ENCODE results near the gene NAV2. TPM values are rescaled to one million over a fixed set of nuclear protein-coding genes. Genes with fewer than 3 reads are reported as not detected.

NAV2 gene
- polyA plus RNA-seq, 1 donor (not counting 4 experiments of a cell fraction or from before 2014, with no cell fraction given) = 4.0 TPM

DNA sequence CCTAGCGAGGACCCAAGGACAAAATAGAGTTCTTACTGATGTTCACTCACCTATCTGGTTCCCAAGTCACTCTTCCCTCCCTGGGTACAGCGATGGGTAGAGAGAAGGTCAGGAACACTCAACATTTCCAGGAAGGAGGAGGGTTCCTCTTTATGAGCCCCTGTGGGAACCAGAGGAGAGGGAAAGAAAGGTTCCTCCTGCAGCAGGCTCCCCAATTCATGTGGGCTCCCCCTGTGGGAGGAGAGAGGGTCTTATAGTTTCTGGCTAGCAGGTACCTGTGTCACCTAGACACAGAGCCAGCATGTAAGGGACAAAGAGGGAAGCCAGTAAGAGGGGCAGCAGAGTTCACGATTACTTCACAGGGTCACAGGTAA, 354.1 kb downstream of the NAV2 start:
- Histone ChIP-seq H2AFZ (ENCODE audit: control insufficient read depth, low read length) (no peak overlapping the region), H3K9ac (ENCODE audit: control insufficient read depth, extremely low read depth, insufficient read depth, low read length) (no peak overlapping the region), H4K20me1 (ENCODE audit: control insufficient read depth, extremely low read depth, insufficient read depth, low read length) (no peaks in the 10 kb centered on the region), H3K4me1 (ENCODE audit: control insufficient read depth, extremely low read depth, insufficient read depth, low read length) (peaks cover 8% of the 10 kb centered on the region), H3K27ac (ENCODE audit: control insufficient read depth, insufficient read depth, low read length) (no peak overlapping the region), H3K4me2 (ENCODE audit: control insufficient read depth, extremely low read depth, insufficient read depth, low read depth, low read length) (no peak overlapping the region), H3K9me3 (ENCODE audit: control insufficient read depth, low read depth, low read length) (no peaks in the 10 kb centered on the region), H3K79me2 (ENCODE audit: control insufficient read depth, insufficient read depth, low read length) (no peaks in the 10 kb centered on the region), H3K36me3 (ENCODE audit: control insufficient read depth in 2 of 2, extremely low read depth in 1 of 2, insufficient read depth in 2 of 2, low read length in 2 of 2) (peaks cover 0 to 3% of the 10 kb centered on the region in 2 experiments), H3K27me3 (ENCODE audit: control insufficient read depth, extremely low read depth, insufficient read depth, low read length) (no peaks in the 10 kb centered on the region), H3K9me1 (ENCODE audit: control insufficient read depth, extremely low read depth, insufficient read depth, low read length) (no peaks in the 10 kb centered on the region), H3K4me3 (ENCODE audit: control insufficient read depth in 2 of 3, extremely low read depth in 1 of 3, insufficient read depth in 2 of 3, low read depth in 1 of 3, low read length in 3 of 3) (no peak overlapping the region)
- FAIRE-seq = no peak
- DNase-seq (ENCODE audit: low read depth, low spot score) = no peak
- dilution Hi-C loops (cut with MboI; ENCODE audit: extremely low pct_ligation_motif_present, low sequenced_read_pairs) = no loop called here
- no peak for TF ChIP-seq EZH2 (IDR thresholded peaks at IDR 0.05; ENCODE audit: low read length)
- no peak for TF ChIP-seq CTCF (optimal IDR thresholded peaks at IDR 0.05 in 1 of 3, IDR thresholded peaks at IDR 0.05 in 1 of 3, conservative IDR thresholded peaks at IDR 0.05 in 1 of 3; ENCODE audit: extremely low read depth in 1 of 3, insufficient read depth in 2 of 3, low read length in 3 of 3)

- Histone ChIP-seq H3K36me3 (ENCODE audit: control insufficient read depth in 2 of 2, extremely low read depth in 1 of 2, insufficient read depth in 2 of 2, low read length in 2 of 2) (peaks cover 0 to 3% of the 10 kb centered on the region in 2 experiments), H3K27ac (ENCODE audit: control insufficient read depth, insufficient read depth, low read length) (no peak overlapping the region), H3K9me3 (ENCODE audit: control insufficient read depth, low read depth, low read length) (no peaks in the 10 kb centered on the region), H3K9me1 (ENCODE audit: control insufficient read depth, extremely low read depth, insufficient read depth, low read length) (no peaks in the 10 kb centered on the region), H3K4me2 (ENCODE audit: control insufficient read depth, extremely low read depth, insufficient read depth, low read depth, low read length) (no peak overlapping the region), H3K9ac (ENCODE audit: control insufficient read depth, extremely low read depth, insufficient read depth, low read length) (no peak overlapping the region), H3K27me3 (ENCODE audit: control insufficient read depth, extremely low read depth, insufficient read depth, low read length) (no peaks in the 10 kb centered on the region), H3K4me1 (ENCODE audit: control insufficient read depth, extremely low read depth, insufficient read depth, low read length) (no peaks in the 10 kb centered on the region), H3K4me3 (ENCODE audit: control insufficient read depth in 2 of 3, extremely low read depth in 1 of 3, insufficient read depth in 2 of 3, low read depth in 1 of 3, low read length in 3 of 3) (no peak overlapping the region), H3K79me2 (ENCODE audit: control insufficient read depth, insufficient read depth, low read length) (no peaks in the 10 kb centered on the region), H2AFZ (ENCODE audit: control insufficient read depth, low read length) (no peak overlapping the region), H4K20me1 (ENCODE audit: control insufficient read depth, extremely low read depth, insufficient read depth, low read length) (no peaks in the 10 kb centered on the region)
- no peak for TF ChIP-seq CTCF (optimal IDR thresholded peaks at IDR 0.05 in 1 of 3, IDR thresholded peaks at IDR 0.05 in 1 of 3, conservative IDR thresholded peaks at IDR 0.05 in 1 of 3; ENCODE audit: extremely low read depth in 1 of 3, insufficient read depth in 2 of 3, low read length in 3 of 3)
- TF ChIP-seq EZH2 (IDR thresholded peaks at IDR 0.05; ENCODE audit: low read length) = no peak
- DNase-seq (ENCODE audit: low read depth, low spot score) (no peak), FAIRE-seq (no peak)
- dilution Hi-C loops (cut with MboI; ENCODE audit: extremely low pct_ligation_motif_present, low sequenced_read_pairs) = no loop called here
Observed at GRCh38 chr11:20067665-20068064, 355.0 kb downstream of the NAV2 start.
